Activated naive CD8-positive, alpha-beta T cell treated with anti-CD3 and anti-CD28 coated beads, Interleukin-2, amount 10 ng/mL, durations not matched to agents 7 days and 5 days (primary cell): ENCODE measurements around the gene TRIM66. TPM values are rescaled to one million over a fixed set of nuclear protein-coding genes. Genes with fewer than 3 reads are reported as not detected.
A peak's percentile ranks its signal among the peaks of the same experiment; 100 is the strongest.

Source experiments
- ATAC-seq: fragments of 150-1000 bp; cut with Tn5 transposase; one replicate; pipeline ENCODE4 v1.10.0; 2021; ENCODE audit warnings: low read depth, moderate library complexity
- POLR2A ChIA-PET: fragments of 350-600 bp; sonication (Branson Sonifier 250); formaldehyde crosslinking; loops from one replicate; lab custom pipeline; 2021; ENCODE audit warnings: antibody characterized with exemption; lab: Charles Lee
- DNase-seq: peaks from one replicate; pipeline ENCODE4 v3.0.0; 2021
- H3K27ac Mint-ChIP-seq: one replicate; pipeline ENCODE4 v1.8.0; 2022; ENCODE audit warnings: mild to moderate bottlenecking, mixed read lengths
- H3K27me3 Mint-ChIP-seq: one replicate; pipeline ENCODE4 v1.8.0; 2022; ENCODE audit warnings: mild to moderate bottlenecking, moderate library complexity, mixed read lengths
- H3K36me3 Mint-ChIP-seq: one replicate; pipeline ENCODE4 v1.8.0; 2021; ENCODE audit warnings: mild to moderate bottlenecking, mixed read lengths
- H3K4me1 Mint-ChIP-seq: one replicate; pipeline ENCODE4 v1.8.0; 2021; ENCODE audit warnings: mixed read lengths
- H3K4me3 Mint-ChIP-seq: one replicate; pipeline ENCODE4 v1.8.0; 2022; ENCODE audit warnings: mild to moderate bottlenecking, moderate library complexity, mixed read lengths
- H3K9me3 Mint-ChIP-seq: one replicate; pipeline ENCODE4 v1.8.0; 2021; ENCODE audit warnings: mixed read lengths
- total RNA-seq, 2 experiments: library from RNA; stranded (reverse); gene quantifications; one replicate each; pipeline ENCODE4 v1.2.3, GENCODE V29; 2021

The TRIM66 gene, protein sequence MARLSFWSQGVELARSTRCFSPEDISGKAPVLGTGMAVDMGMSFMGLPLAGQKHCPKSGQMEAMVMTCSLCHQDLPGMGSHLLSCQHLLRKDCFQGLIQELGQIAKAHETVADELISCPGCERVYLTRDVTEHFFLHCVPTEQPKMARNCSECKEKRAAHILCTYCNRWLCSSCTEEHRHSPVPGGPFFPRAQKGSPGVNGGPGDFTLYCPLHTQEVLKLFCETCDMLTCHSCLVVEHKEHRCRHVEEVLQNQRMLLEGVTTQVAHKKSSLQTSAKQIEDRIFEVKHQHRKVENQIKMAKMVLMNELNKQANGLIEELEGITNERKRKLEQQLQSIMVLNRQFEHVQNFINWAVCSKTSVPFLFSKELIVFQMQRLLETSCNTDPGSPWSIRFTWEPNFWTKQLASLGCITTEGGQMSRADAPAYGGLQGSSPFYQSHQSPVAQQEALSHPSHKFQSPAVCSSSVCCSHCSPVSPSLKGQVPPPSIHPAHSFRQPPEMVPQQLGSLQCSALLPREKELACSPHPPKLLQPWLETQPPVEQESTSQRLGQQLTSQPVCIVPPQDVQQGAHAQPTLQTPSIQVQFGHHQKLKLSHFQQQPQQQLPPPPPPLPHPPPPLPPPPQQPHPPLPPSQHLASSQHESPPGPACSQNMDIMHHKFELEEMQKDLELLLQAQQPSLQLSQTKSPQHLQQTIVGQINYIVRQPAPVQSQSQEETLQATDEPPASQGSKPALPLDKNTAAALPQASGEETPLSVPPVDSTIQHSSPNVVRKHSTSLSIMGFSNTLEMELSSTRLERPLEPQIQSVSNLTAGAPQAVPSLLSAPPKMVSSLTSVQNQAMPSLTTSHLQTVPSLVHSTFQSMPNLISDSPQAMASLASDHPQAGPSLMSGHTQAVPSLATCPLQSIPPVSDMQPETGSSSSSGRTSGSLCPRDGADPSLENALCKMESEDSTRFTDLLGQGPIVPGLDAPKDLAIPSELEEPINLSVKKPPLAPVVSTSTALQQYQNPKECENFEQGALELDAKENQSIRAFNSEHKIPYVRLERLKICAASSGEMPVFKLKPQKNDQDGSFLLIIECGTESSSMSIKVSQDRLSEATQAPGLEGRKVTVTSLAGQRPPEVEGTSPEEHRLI (N-terminal part only)
- 10 to 100 TPM; 35.3 to 35.8 TPM for total RNA-seq

DNA sequence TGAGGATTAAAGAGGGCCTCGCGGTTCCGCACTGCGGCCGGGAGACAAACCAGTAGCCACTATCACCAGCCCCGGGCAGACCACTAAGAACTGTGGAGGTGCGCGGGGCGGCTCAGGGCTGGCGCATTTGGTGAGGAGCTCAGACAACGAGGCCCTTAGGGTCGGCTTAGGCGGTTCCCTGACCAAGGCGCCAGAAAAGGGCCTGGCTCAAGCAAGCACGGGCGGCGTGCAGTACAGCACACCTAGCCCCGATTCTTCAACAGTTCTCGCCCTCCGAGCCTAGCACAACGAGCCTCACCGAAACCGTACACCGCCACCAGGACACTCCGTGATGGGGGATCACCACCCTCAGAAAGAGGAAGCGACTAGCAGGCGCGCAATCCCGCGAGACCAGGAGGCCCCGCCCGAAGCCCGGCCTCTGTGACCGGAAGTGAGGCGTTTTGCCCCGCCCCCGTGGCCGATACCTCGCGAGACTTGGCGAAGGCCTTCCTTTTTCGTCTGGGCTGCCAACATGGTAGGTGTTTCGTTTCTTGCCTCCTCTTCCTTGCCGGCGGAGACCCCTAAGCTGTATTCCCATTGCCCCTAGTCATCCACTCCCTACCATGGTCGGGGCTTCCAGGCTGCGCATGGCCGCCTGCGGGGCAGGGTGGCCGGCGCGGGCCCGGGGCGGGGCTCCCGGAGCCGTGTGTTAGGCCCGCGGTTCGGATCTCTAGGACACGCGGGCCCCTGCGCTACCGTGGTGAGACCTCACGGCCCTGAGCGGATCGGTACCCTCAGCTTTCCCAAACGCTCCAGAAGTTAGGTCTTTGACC is at the start of gene TRIM66, which contains the start of gene RPL27A:
TSS of gene TRIM66 (minus strand) at position 363 of the 812 bp plus-strand sequence. CDS start 10,391 bp downstream, outside the sequence.
TSS of gene RPL27A (plus strand) at position 490 of the 812 bp plus-strand sequence. CDS start at position 512, 22 bp downstream.
- Mint-ChIP-seq H3K36me3 (peaks cover 41% of the 10 kb centered on the region), H3K9me3 (peaks cover 1% of the 10 kb centered on the region), H3K4me3 (peak within 1 kb of the TSS; percentile 98), H3K27me3 (no peaks in the 10 kb centered on the region), H3K4me1 (peaks cover 42% of the 10 kb centered on the region), H3K27ac (peak within 1 kb of the TSS; percentile 92)
- peak; percentile 94 for ATAC-seq
- POLR2A ChIA-PET = interaction anchor here (0.6 to 3.1 kb wide), 25 partner anchors 9 to 778 kb away, joined by 3 to 28 read pairs (median 5); partner anchors contain the start of genes AKIP1, EIF3F, STK33 and TMEM41B
- DNase-seq = peak; percentile 99

DNA sequence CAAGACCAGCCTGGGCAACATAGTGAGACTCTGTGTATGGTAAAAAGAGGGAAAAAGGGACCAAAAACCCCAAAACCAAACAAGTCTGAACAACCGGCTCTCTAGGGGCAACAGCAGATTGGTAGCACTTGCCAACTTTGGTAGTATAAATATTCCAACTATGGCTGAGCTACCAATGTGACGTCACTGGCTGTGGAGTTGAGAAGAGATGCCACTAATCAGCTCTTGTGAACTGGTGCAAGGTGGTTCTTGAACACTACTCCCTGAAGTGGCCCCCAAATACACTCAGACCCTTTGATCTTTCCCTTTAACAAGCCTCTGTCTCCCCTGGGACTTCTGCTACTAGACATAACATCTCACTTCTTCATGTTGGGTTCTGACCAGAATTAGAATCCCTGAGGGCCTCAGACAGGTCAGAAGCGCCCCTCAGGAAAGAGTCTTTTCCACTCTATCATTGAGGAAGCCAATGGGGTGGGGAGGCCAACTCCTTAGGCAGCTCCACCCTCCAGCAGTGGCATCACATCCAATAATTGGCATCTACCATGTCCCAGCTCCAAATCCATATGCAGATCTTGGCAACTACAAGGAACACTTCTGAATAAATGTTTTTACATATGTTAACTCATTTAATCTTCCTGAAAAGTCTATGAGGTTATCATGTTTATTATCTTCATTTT is 49.3 kb upstream of the TRIM66 start:
- POLR2A ChIA-PET = no interaction called here
- Mint-ChIP-seq H3K4me3 (no peak overlapping the region), H3K4me1 (peaks cover 4% of the 10 kb centered on the region), H3K9me3 (no peaks in the 10 kb centered on the region), H3K27me3 (peaks cover 3% of the 10 kb centered on the region), H3K36me3 (no peaks in the 10 kb centered on the region), H3K27ac (no peak overlapping the region)
- ATAC-seq = no peak
- DNase-seq = no peak

DNA sequence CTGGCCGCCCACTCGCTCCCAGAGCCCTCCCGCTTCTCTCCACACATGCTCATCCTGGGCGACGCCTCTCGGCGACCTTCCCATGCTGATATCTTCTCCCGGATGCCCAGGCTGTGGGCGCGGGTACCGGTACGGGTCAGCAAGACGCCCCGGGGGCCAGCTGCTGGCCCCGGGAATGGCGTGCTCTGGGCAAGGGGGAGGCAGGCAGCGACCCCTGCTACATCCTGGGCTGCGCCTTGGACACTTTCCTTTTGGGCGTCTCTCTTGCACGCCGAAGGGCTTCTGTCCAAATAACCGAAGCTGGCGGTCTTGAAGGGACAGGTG is 48.2 kb upstream of the TRIM66 start:
- Mint-ChIP-seq H3K9me3 (no peaks in the 10 kb centered on the region), H3K27me3 (peaks cover 3% of the 10 kb centered on the region), H3K4me1 (peaks cover 4% of the 10 kb centered on the region), H3K36me3 (no peaks in the 10 kb centered on the region), H3K4me3 (no peak overlapping the region), H3K27ac (no peak overlapping the region)
- DNase-seq (no peak), ATAC-seq (no peak)
- POLR2A ChIA-PET = no interaction called here

DNA sequence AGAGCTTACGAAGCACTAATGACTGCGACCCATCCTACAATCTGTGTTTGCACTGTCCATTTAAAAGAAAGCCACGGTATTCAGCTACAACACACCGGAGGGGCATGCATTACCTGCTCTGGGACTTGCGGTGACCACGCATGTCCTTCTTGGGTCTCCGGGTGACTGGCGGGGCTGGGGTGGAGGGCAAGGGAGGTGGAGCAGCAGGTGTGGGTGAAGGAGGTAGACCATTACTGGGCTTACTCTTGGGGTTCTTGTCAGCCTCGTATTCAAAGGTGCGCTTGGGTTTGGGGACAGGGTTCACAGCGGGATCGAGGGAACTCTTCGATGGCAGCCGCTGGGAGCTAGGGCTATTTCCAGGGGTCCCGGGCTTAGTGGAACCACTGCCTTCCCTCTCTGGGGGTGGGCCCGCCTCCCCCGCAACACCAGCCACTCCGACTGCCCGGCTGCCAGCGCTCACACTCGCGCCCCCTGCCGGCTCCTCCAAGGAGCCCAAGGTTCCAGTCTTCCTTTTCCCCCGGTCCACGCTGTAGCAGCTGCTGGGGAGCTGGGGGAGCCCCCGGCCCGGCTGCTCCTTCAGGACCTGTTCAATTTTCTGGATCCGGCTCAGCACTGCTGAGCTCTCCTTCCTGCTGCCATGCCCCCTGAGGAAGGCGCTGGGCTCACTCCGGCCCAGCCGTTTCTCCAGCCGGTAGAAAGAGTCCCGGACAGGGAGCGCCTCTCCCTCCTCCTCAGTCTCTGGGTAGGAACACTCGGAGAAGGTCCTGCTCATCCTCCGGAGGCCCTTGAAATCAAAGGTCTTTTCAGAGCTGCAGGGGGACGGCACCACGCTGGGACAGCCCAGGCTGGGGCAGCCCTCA is 47.6 kb upstream of the TRIM66 start:
- Mint-ChIP-seq H3K27ac (no peak overlapping the region), H3K9me3 (no peaks in the 10 kb centered on the region), H3K36me3 (no peaks in the 10 kb centered on the region), H3K4me3 (no peak overlapping the region), H3K27me3 (peaks cover 3% of the 10 kb centered on the region), H3K4me1 (peaks cover 4% of the 10 kb centered on the region)
- ATAC-seq (no peak), DNase-seq (no peak)
- POLR2A ChIA-PET = no interaction called here

DNA sequence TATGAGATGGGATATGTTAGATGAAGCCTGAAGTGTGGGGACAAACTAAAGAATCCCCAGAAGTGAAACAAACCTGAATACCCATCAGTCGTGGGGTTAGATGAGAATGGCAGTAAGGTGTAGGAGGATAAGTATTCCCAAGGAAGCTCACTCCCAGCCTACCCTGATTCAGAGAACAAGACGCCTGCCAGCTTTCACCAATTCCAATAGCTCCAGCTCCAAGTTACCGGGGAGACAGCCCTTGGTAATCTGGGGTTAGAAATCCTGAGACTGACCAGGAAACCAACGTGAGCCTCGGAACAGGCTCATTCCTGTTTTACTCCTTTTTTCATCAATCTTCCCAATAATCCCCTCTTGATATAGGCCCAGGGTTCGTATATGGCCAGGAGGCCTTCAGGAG is 46.6 kb upstream of the TRIM66 start:
- no peaks in the 10 kb centered on the region for H3K36me3 Mint-ChIP-seq
- H3K4me3 Mint-ChIP-seq = no peak overlapping the region
- H3K9me3 Mint-ChIP-seq = no peaks in the 10 kb centered on the region
- ATAC-seq = no peak
- H3K4me1 Mint-ChIP-seq = peaks cover 4% of the 10 kb centered on the region
- no peak overlapping the region for H3K27ac Mint-ChIP-seq
- POLR2A ChIA-PET = no interaction called here
- DNase-seq = no peak
- H3K27me3 Mint-ChIP-seq = peaks cover 3% of the 10 kb centered on the region

- no peak overlapping the region for H3K4me3 Mint-ChIP-seq
- peaks cover 3% of the 10 kb centered on the region for H3K27me3 Mint-ChIP-seq
- POLR2A ChIA-PET = no interaction called here
- no peak overlapping the region for H3K27ac Mint-ChIP-seq
- H3K9me3 Mint-ChIP-seq = no peaks in the 10 kb centered on the region
- no peak for ATAC-seq
- no peak for DNase-seq
- H3K4me1 Mint-ChIP-seq = peaks cover 4% of the 10 kb centered on the region
- H3K36me3 Mint-ChIP-seq = no peaks in the 10 kb centered on the region
These were observed 46.1 kb upstream of the TRIM66 start for GRCh38 chr11:8728563-8728962.

DNA sequence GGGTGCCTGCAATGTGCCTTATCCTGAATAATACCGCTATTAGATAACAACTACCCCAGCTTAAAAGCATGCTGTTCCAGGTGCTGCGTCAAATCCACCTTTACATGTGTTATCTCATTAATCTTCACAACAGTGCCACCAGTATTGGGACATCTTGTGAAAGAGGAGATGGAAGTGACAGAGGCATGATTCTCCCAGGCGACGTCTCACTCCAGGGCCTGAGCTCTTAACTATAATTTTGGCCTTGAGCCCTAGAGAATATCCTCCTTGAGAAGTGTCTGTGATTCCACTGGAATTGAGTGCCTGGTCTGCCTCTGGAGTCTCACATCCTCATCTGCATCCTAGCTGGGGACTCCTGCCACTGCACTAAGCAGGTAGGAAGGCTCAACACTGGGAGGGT is 43.9 kb upstream of the TRIM66 start:
- no peaks in the 10 kb centered on the region for H3K9me3 Mint-ChIP-seq
- H3K4me1 Mint-ChIP-seq = no peaks in the 10 kb centered on the region
- no peaks in the 10 kb centered on the region for H3K36me3 Mint-ChIP-seq
- POLR2A ChIA-PET = no interaction called here
- no peak overlapping the region for H3K4me3 Mint-ChIP-seq
- H3K27ac Mint-ChIP-seq = no peak overlapping the region
- H3K27me3 Mint-ChIP-seq = peaks cover 3% of the 10 kb centered on the region
- DNase-seq (no peak), ATAC-seq (no peak)

- H3K27me3 Mint-ChIP-seq = peaks cover 12% of the 10 kb centered on the region
- H3K36me3 Mint-ChIP-seq = no peaks in the 10 kb centered on the region
- no peaks in the 10 kb centered on the region for H3K4me1 Mint-ChIP-seq
- no peaks in the 10 kb centered on the region for H3K9me3 Mint-ChIP-seq
- DNase-seq = no peak
- no peak for ATAC-seq
- no peak overlapping the region for H3K27ac Mint-ChIP-seq
- H3K4me3 Mint-ChIP-seq = no peak overlapping the region
- POLR2A ChIA-PET = no interaction called here
These were observed 42.2 kb upstream of the TRIM66 start for GRCh38 chr11:8724682-8725081.

GRCh38 chr11:8723711-8724110 is 41.2 kb upstream of the TRIM66 start:
- Mint-ChIP-seq H3K4me1 (no peaks in the 10 kb centered on the region), H3K27ac (no peak overlapping the region), H3K4me3 (no peak overlapping the region), H3K36me3 (no peaks in the 10 kb centered on the region), H3K9me3 (no peaks in the 10 kb centered on the region), H3K27me3 (peaks cover 10% of the 10 kb centered on the region)
- DNase-seq = no peak
- POLR2A ChIA-PET = no interaction called here
- no peak for ATAC-seq

- no peaks in the 10 kb centered on the region for H3K36me3 Mint-ChIP-seq
- ATAC-seq (no peak), DNase-seq (no peak)
- H3K27me3 Mint-ChIP-seq = peaks cover 12% of the 10 kb centered on the region
- H3K4me3 Mint-ChIP-seq = no peak overlapping the region
- no peak overlapping the region for H3K27ac Mint-ChIP-seq
- H3K4me1 Mint-ChIP-seq = no peaks in the 10 kb centered on the region
- H3K9me3 Mint-ChIP-seq = no peaks in the 10 kb centered on the region
- POLR2A ChIA-PET = no interaction called here
These were observed 40.3 kb upstream of the TRIM66 start for GRCh38 chr11:8722809-8723208.

DNA sequence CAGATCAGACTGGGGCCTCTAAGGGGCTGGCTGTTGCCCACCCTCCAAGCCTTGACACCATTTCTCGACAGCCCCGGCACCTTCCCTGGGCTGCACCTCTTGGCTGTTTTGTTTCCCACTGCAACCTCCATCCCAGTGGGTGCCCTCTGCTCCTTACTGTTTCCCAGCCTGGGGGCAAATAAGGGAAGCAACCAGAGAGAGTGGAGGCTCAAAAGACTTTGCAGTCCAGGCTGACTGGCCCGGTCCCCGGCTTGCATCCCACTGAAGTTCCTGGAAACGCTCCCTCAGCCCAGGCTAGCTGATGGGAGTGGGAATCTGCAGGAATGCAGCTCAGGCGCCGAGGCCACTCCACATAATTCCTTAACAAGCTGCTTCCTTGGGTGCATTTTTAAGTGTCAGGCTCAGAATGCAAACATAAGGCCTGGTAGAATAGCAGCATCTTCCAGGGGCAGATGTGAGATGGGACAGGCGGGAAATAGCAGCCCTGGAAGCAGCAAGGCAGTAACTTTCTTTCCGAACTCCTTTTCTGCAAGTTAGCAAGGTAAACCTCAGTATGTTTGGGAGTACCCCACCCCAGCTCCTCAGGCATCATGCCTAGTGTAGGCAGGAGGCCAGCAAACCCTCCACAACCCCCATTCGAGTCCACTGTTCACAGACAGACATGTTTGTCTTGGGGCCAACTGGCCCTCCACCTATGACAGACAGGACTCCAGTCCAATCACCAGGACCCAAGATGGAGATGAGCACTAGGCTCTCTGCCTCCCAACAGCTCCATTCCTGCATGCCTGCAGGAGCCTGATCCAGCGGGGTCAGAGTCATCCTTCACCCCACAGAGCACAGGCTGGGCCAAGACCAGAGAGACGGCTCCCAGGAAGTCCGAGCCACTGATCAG is 39.4 kb upstream of the TRIM66 start:
- DNase-seq (no peak), ATAC-seq (no peak)
- H3K9me3 Mint-ChIP-seq = no peaks in the 10 kb centered on the region
- no peak overlapping the region for H3K4me3 Mint-ChIP-seq
- H3K36me3 Mint-ChIP-seq = no peaks in the 10 kb centered on the region
- peaks cover 12% of the 10 kb centered on the region for H3K27me3 Mint-ChIP-seq
- POLR2A ChIA-PET = no interaction called here
- peaks cover 6% of the 10 kb centered on the region for H3K4me1 Mint-ChIP-seq
- H3K27ac Mint-ChIP-seq = no peak overlapping the region
